ENCODE results near the gene NPR2.

DNA sequence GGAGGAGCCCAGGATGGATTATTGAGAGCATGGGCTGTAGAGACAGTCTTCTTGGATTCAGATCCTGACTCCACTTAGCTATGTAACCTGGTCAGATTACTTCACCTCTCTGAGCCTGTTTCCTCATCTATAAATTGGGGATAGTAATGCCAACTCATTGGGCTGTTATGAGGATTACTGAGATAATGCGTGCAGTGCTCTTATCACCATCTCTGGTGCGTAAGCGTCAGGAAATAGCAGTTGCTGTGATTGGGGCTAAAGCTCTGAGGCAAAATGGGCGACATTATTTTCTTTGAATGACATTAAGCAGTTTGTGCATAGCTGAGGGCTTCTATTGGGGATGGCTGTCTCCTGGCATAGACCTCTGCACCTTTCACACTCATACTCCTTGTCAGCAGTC lies 36.3 kb upstream of the NPR2 start:
- TF ChIP-seq, protein P1, sequence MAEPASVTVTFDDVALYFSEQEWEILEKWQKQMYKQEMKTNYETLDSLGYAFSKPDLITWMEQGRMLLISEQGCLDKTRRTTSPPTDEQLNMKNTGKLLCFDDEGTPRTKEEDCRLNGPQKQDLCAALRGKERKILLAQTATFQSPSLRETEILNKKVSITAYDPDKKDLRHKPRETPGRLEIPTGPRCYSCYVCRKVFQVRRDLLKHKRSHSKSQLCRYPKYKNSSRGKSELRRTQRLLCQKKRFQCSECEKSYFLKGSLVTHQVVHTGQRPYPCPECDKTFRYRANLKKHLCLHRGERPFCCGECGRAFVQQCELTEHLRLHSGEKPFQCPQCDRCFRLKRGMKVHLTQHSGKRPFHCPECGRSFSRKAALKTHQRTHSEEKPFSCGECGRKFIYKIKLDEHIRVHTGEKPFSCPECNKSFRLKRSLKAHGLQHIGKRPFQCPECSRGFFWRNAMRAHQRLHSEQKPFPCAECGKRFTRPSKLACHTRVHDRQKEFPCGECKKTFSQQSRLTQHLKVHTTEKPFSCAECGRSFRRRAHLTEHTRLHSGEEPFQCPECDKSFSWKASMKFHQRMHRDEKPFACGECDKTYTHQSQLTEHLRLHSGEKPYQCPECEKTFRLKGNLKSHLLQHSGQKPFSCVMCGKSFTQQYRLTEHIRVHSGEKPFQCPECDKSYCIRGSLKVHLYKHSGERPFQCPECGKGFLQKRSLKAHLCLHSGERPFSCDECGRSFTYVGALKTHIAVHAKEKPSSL (CRISPR knock-in tag; conservative IDR thresholded peaks at IDR 0.05): no peak
- TF ChIP-seq, protein P2, sequence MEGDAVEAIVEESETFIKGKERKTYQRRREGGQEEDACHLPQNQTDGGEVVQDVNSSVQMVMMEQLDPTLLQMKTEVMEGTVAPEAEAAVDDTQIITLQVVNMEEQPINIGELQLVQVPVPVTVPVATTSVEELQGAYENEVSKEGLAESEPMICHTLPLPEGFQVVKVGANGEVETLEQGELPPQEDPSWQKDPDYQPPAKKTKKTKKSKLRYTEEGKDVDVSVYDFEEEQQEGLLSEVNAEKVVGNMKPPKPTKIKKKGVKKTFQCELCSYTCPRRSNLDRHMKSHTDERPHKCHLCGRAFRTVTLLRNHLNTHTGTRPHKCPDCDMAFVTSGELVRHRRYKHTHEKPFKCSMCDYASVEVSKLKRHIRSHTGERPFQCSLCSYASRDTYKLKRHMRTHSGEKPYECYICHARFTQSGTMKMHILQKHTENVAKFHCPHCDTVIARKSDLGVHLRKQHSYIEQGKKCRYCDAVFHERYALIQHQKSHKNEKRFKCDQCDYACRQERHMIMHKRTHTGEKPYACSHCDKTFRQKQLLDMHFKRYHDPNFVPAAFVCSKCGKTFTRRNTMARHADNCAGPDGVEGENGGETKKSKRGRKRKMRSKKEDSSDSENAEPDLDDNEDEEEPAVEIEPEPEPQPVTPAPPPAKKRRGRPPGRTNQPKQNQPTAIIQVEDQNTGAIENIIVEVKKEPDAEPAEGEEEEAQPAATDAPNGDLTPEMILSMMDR (IDR thresholded peaks at IDR 0.05): no peak
- no peak for TF ChIP-seq RELA (CRISPR knock-in tag; IDR thresholded peaks at IDR 0.05; ENCODE audit: borderline replicate concordance)
- TF ChIP-seq, protein P3, sequence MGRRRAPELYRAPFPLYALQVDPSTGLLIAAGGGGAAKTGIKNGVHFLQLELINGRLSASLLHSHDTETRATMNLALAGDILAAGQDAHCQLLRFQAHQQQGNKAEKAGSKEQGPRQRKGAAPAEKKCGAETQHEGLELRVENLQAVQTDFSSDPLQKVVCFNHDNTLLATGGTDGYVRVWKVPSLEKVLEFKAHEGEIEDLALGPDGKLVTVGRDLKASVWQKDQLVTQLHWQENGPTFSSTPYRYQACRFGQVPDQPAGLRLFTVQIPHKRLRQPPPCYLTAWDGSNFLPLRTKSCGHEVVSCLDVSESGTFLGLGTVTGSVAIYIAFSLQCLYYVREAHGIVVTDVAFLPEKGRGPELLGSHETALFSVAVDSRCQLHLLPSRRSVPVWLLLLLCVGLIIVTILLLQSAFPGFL (CRISPR knock-in tag; IDR thresholded peaks at IDR 0.05; ENCODE audit: borderline replicate concordance): no peak
- no peak for TF ChIP-seq TP53 (CRISPR knock-in tag; IDR thresholded peaks at IDR 0.05)
- TF ChIP-seq CBFB (CRISPR knock-in tag; IDR thresholded peaks at IDR 0.05; ENCODE audit: low read depth): no peak
- TF ChIP-seq, protein P4, sequence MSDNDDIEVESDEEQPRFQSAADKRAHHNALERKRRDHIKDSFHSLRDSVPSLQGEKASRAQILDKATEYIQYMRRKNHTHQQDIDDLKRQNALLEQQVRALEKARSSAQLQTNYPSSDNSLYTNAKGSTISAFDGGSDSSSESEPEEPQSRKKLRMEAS (CRISPR knock-in tag; IDR thresholded peaks at IDR 0.05): no peak
- no peak for TF ChIP-seq SMAD3 (CRISPR knock-in tag; IDR thresholded peaks at IDR 0.05; ENCODE audit: borderline replicate concordance)
- TF ChIP-seq JUN (CRISPR knock-in tag; IDR thresholded peaks at IDR 0.05): no peak
- no peak for TF ChIP-seq ATF1 (CRISPR knock-in tag; IDR thresholded peaks at IDR 0.05)
- TF ChIP-seq, protein P5, sequence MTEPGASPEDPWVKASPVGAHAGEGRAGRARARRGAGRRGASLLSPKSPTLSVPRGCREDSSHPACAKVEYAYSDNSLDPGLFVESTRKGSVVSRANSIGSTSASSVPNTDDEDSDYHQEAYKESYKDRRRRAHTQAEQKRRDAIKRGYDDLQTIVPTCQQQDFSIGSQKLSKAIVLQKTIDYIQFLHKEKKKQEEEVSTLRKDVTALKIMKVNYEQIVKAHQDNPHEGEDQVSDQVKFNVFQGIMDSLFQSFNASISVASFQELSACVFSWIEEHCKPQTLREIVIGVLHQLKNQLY (CRISPR knock-in tag; IDR thresholded peaks at IDR 0.05): no peak
- TF ChIP-seq FOXJ3 (CRISPR knock-in tag; IDR thresholded peaks at IDR 0.05; ENCODE audit: borderline replicate concordance): no peak

Data from WTC11 (cell line).